Esophagus (tissue), 2 donors: ENCODE measurements around the gene PTPN20. TPM values are rescaled to one million over a fixed set of nuclear protein-coding genes. Genes with fewer than 3 reads are reported as not detected.
A peak's percentile ranks its signal among the peaks of the same experiment; 100 is the strongest.
"Not testable (repeated sequence)": the region's sequence is repeated elsewhere in the genome, so short reads cannot be mapped to it uniquely, and the experiment has no call there.

Experiments used
- H3K27ac ChIP-seq, 2 donors: one replicate each; pipeline ENCODE4 v1.5.1; 2013; ENCODE audit warnings: low read depth in 2 of 2, mild to moderate bottlenecking in 2 of 2, inconsistent platforms in 1 of 2, low read length in 1 of 2, moderate library complexity in 1 of 2
- H3K27me3 ChIP-seq, 2 donors: one replicate each; pipeline ENCODE4 v1.6.1; 2013; ENCODE audit warnings: low read length in 2 of 2, control low read depth in 1 of 2, mild to moderate bottlenecking in 1 of 2; ENCODE audit not compliant: insufficient read depth in 2 of 2, control insufficient read depth in 1 of 2
- H3K36me3 ChIP-seq, 2 donors: one replicate each; pipeline ENCODE4 v1.6.1; 2013; ENCODE audit warnings: low read length in 1 of 2; ENCODE audit not compliant: control insufficient read depth in 2 of 2, insufficient read depth in 2 of 2
- H3K4me1 ChIP-seq, 2 donors: one replicate each; pipeline ENCODE4 v1.6.1; 2013; ENCODE audit warnings: low read length in 1 of 2; ENCODE audit not compliant: control insufficient read depth in 2 of 2, insufficient read depth in 2 of 2
- H3K4me3 ChIP-seq, 2 donors: one replicate each; pipeline ENCODE4 v1.5.1; 2013; ENCODE audit warnings: low read length in 2 of 2, mild to moderate bottlenecking in 2 of 2, low read depth in 1 of 2, moderate library complexity in 1 of 2
- H3K9me3 ChIP-seq, 2 donors: one replicate each; pipeline ENCODE4 v1.6.1; 2013; ENCODE audit warnings: mild to moderate bottlenecking in 2 of 2, low read depth in 1 of 2, low read length in 1 of 2, moderate library complexity in 1 of 2; ENCODE audit not compliant: control insufficient read depth in 2 of 2, insufficient read depth in 1 of 2
- WGBS, 2 donors: extraction: QIAGEN DNeasy Blood & Tissue Kit; methylation state at CpG; one replicate each; pipeline ENCODE4 v1.1.7; 2013; 5-methylcytosine and 5-hydroxymethylcytosine counted together
- polyA plus RNA-seq, 2 donors: library from polyadenylated mRNA; stranded (reverse); fragments of 200-250 nt; gene quantifications; one replicate each; pipeline ENCODE4 v1.2.3, GENCODE V29; 2013
- donor health status: healthy with polysubstance abuse.
- donor health status: Bipolar disorder and iron deficiency.

The PTPN20 gene, protein sequence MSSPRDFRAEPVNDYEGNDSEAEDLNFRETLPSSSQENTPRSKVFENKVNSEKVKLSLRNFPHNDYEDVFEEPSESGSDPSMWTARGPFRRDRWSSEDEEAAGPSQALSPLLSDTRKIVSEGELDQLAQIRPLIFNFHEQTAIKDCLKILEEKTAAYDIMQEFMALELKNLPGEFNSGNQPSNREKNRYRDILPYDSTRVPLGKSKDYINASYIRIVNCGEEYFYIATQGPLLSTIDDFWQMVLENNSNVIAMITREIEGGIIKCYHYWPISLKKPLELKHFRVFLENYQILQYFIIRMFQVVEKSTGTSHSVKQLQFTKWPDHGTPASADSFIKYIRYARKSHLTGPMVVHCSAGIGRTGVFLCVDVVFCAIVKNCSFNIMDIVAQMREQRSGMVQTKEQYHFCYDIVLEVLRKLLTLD
- 1 to 10 TPM; 2.2 to 2.3 TPM for polyA plus RNA-seq

GRCh38 chr10:46911144-46911876 is at the start of gene PTPN20:
Gene PTPN20, plus strand, starts transcription at chr10:46911428. Its CDS starts 21,072 bp downstream, at chr10:46932500.
- not testable (repeated sequence) for H3K9me3 ChIP-seq, H3K27ac ChIP-seq, H3K36me3 ChIP-seq, H3K27me3 ChIP-seq, H3K4me1 ChIP-seq
- H3K4me3 ChIP-seq = peak within 1 kb of the TSS in 1 of 2 donors; percentile 7
- 19 to 24% methylated on average over 23 of the region's 50 CpGs for WGBS, 2 donors

DNA sequence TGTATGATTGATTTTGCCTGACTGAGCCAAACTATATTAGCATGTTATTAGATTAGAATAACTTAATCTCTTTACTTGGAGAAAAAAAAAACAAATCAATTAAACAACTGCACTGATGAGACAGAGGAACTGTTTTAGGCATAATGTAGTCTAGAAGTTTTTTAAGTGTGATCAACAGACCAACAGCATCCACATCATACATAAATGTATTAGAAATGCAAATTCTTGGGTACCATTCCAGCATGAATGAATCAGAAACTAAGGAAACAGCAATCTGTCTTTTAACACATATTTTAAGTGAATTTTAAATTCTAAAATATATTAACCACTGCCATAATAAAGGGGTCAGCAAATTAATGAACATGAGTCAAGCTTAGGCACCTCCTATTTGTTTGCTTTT is 41.5 kb upstream of the PTPN20 start:
- not testable (repeated sequence) for H3K36me3 ChIP-seq, H3K27ac ChIP-seq, H3K4me1 ChIP-seq

DNA sequence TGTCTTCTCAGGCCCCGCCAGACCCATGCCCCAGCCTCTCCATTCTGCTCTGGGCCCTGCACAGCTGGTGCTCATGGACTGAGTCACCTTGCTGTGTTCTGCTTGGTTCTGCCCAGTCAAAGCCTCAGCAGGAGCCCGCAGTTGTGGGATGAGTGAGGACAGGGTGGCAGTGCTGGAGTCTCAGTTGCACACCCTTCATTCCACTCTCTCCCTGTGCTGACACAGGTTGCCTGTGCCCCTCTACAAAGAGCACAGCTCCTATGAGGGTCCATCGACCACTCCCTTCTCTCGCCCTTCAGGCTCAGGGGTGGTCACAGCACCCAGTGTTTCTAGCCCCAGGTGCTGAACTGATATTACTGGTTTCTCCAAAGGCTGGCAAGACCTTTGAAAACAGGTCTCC is 39.6 kb upstream of the PTPN20 start:
- not testable (repeated sequence) for H3K36me3 ChIP-seq

More for the DNA sequence above, 41.5 kb upstream of the PTPN20 start:
- H3K4me3 ChIP-seq, H3K27me3 ChIP-seq, H3K9me3 ChIP-seq: not testable (repeated sequence)

DNA sequence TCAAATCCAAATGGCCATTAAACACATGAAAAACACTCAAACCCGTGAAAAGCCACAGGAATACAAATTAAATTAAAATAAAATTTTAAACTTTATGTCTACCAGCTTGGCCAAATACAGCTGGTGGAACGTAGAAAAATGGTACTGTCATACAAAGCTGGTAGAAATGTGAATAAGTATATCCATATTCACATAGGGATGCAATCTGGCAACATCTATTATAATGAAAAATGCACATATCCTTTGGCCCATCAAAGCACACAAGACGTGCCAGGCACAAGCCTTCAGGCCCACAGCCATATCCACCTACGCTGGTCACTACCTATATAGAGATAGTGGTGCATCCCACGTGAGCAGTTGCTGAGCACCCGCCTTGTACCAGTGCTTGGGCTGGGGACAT is 35.9 kb upstream of the PTPN20 start:
- H3K9me3 ChIP-seq, H3K27ac ChIP-seq, H3K36me3 ChIP-seq, H3K4me1 ChIP-seq, H3K4me3 ChIP-seq, H3K27me3 ChIP-seq: not testable (repeated sequence)
- 67 to 90% methylated on average over 2 to 3 of the region's 6 CpGs for WGBS, 2 donors

More for the DNA sequence above, 39.6 kb upstream of the PTPN20 start:
- H3K27ac ChIP-seq, H3K4me3 ChIP-seq, H3K27me3 ChIP-seq, H3K4me1 ChIP-seq, H3K9me3 ChIP-seq: not testable (repeated sequence)
- WGBS, 2 donors = 88 to 91% methylated on average over 3 to 4 of the region's 4 CpGs

DNA sequence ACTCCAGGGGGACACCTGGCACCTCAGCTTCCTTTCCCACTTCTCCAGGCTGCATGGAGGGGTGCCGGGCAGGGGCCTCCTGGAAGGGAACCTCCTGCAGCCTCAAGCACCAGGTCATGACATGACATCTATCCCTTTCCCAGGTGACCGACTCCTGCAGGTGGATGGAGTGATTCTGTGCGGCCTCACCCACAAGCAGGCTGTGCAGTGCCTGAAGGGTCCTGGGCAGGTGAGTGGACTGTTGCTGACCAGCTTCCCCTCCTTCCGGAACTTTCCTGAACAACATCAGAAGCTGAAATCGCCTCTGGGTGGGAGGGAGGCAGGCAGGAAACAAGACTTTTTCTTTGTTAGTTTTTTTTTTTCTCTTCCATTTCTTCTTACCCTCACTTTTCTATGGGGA is 34.5 kb upstream of the PTPN20 start:
- H3K9me3 ChIP-seq, H3K36me3 ChIP-seq, H3K27ac ChIP-seq, H3K4me1 ChIP-seq, H3K4me3 ChIP-seq, H3K27me3 ChIP-seq: not testable (repeated sequence)
- 87 to 91% methylated on average over 4 of the region's 5 CpGs for WGBS, 2 donors

DNA sequence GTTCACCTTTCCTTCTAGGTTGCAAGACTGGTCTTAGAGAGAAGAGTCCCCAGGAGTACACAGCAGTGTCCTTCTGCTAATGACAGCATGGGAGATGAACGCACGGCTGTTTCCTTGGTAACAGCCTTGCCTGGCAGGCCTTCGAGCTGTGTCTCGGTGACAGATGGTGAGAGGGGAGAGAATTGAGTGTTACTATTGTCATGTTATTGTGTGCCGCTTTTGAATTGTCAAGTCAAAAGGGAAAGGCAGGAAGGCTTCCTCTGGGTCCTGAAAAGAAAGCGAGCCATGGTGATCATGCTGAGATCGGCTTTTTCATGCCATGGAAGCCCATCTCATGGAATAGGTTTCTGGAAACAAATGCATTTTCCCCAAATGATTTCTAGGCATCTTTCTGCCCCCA is 32.5 kb upstream of the PTPN20 start:
- H3K27ac ChIP-seq, H3K9me3 ChIP-seq, H3K4me3 ChIP-seq, H3K27me3 ChIP-seq, H3K4me1 ChIP-seq, H3K36me3 ChIP-seq: not testable (repeated sequence)
- WGBS, 2 donors = 45 to 66% methylated on average over 7 of the region's 7 CpGs

DNA sequence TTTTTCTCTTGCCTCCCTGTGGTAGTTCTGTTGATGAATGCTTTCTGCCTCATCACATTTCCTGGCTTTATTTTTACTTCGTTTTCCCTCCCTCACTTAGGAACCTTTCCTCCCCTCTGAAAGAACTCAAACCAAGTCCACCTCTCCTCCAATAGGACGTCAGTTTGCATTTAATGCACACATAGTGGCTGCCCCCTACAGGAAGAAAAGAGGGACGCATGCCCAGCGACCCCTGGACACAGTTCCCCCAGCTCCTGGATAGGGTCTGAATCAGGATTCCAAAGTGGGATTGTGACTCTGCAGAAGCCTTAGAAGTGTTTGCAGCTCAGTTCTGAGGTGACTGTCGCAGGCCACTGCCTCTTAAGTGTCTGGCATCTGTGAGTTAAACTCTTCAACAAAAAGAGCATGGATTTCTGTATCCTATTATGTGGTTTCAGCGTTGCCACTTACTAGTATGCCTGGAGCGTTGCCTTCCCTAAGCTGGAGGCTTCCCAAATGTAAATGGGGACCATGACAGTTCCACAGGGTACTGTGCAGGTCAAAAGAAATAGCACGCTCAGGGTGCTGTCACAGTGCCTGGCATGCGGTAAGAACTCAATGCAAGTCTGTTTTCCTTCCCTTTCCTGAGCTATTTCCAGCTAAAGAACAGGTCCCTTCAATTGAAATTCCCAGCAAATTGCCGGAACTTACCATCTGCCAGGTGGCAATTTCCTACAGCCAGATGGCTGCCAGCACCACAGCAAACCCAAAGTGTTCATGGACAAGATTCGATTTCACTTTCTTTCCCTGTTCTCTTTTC is 20.2 kb upstream of the PTPN20 start:
- not testable (repeated sequence) for H3K27ac ChIP-seq, H3K4me3 ChIP-seq, H3K27me3 ChIP-seq, H3K36me3 ChIP-seq, H3K4me1 ChIP-seq, H3K9me3 ChIP-seq
- 60 to 73% methylated on average over 8 to 9 of the region's 11 CpGs for WGBS, 2 donors

GRCh38 chr10:46896762-46897692 is 14.2 kb upstream of the PTPN20 start:
- not testable (repeated sequence) for H3K4me1 ChIP-seq, H3K4me3 ChIP-seq, H3K36me3 ChIP-seq, H3K27me3 ChIP-seq, H3K27ac ChIP-seq, H3K9me3 ChIP-seq
- WGBS, 2 donors = 58 to 67% methylated on average over 4 to 7 of the region's 7 CpGs

GRCh38 chr10:46901247-46901646 is 10.0 kb upstream of the PTPN20 start:
- H3K27ac ChIP-seq, H3K4me1 ChIP-seq, H3K36me3 ChIP-seq, H3K27me3 ChIP-seq, H3K9me3 ChIP-seq, H3K4me3 ChIP-seq: not testable (repeated sequence)
- 32 to 37% methylated on average over 2 of the region's 2 CpGs for WGBS, 2 donors
